Gastroesophageal sphincter (tissue), 4 donors: ENCODE measurements around the gene RAP1GDS1. TPM values are rescaled to one million over a fixed set of nuclear protein-coding genes. Genes with fewer than 3 reads are reported as not detected.
A peak's percentile ranks its signal among the peaks of the same experiment; 100 is the strongest.

Experiments used
- ATAC-seq: fragments of 150-250 bp; one replicate; pipeline ENCODE4 v1.9.1; 2016; ENCODE audit warnings: mild to moderate bottlenecking, moderate library complexity
- H3K27ac ChIP-seq, 4 donors: fragments of 200-600 bp; sonication (generic) in 3 of 4; 1 replicate in 3 of 4; 2 replicates in 1 of 4; pipeline ENCODE4 v1.5.1; 2016 to 2019
- H3K27me3 ChIP-seq: fragments of 200-600 bp; sonication (generic); one replicate; pipeline ENCODE4 v1.5.1; 2019
- H3K36me3 ChIP-seq, 2 donors: fragments of 200-600 bp; sonication (generic); one replicate each; pipeline ENCODE4 v1.5.1; 2019; ENCODE audit warnings: control low read depth in 1 of 2
- H3K4me1 ChIP-seq, 3 donors: fragments of 200-600 bp; sonication (generic); 1 replicate in 2 of 3; 2 replicates in 1 of 3; pipeline ENCODE4 v1.5.1; 2016 to 2019; ENCODE audit warnings: control low read depth in 2 of 3
- H3K4me3 ChIP-seq, 2 donors: fragments of 200-600 bp; sonication (generic); one replicate each; pipeline ENCODE4 v1.5.1; 2019; ENCODE audit warnings: mild to moderate bottlenecking in 1 of 2, moderate library complexity in 1 of 2
- H3K9me3 ChIP-seq, 3 donors: fragments of 200-600 bp; sonication (generic); one replicate each; pipeline ENCODE4 v1.5.1; 2017 to 2019; ENCODE audit warnings: control low read depth in 2 of 3
- EP300 ChIP-seq: sonication (generic); formaldehyde crosslinking; IDR thresholded peaks from one replicate; pipeline ENCODE4 v1.6.1; 2017; ENCODE audit warnings: antibody characterized with exemption, mild to moderate bottlenecking
- POLR2A ChIP-seq, 2 donors: fragments of 450-650 bp; IDR thresholded peaks; one replicate each; pipeline ENCODE4 v1.6.1; 2017; ENCODE audit warnings: antibody characterized with exemption in 2 of 2, mild to moderate bottlenecking in 2 of 2, moderate library complexity in 1 of 2
- POLR2AphosphoS5 ChIP-seq: sonication (generic); formaldehyde crosslinking; IDR thresholded peaks from one replicate; pipeline ENCODE4 v1.6.1; 2017; ENCODE audit warnings: antibody characterized with exemption
- WGBS, 2 donors: methylation state at CpG; one replicate each; pipeline ENCODE4 v1.1.5; 2018; ENCODE audit warnings: low coverage in 1 of 2; 5-methylcytosine and 5-hydroxymethylcytosine counted together
- total RNA-seq, 4 donors: library from RNA; depleted of rRNA; stranded (reverse); fragments of >200 nt; gene quantifications; one replicate each; pipeline ENCODE4 v1.1.0, GENCODE V29; 2016
- TF ChIP-seq, protein P1 (sequence below), 4 experiments: fragments of 200-600 bp in 2 of 4; fragments of 450-650 bp in 2 of 4; sonication (generic) in 1 of 4; IDR thresholded peaks; one replicate each; pipeline ENCODE4 v1.5.1; 2017 to 2019; ENCODE audit warnings: antibody characterized with exemption in 4 of 4, mild to moderate bottlenecking in 2 of 4, moderate library complexity in 2 of 4

The RAP1GDS1 gene
- total RNA-seq, 4 donors from 2014 or later, result 30.9 to 46.1 (median 40.5) TPM

DNA sequence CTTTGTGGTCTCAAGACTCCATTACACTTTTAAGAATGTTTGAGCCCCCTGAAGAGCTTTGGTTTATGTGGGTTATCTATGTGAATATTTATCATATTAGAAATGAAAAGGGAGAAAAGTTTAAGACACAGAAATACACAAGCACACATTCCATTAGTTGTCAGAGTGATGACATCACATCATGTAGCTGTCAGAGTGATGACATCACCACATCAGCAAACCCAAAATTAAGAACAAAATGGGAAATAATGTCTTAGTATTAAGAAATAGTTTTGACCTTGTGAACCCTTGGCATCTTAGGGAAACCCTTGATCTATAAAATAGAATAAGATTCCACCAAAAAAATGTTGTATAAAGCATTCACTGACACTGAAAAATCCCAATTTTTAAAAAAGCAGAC is 201.3 kb downstream of the RAP1GDS1 start:
- no peaks in the 10 kb centered on the region for H3K27me3 ChIP-seq
- H3K9me3 ChIP-seq, result no peaks in the 10 kb centered on the region
- peaks cover 0 to 5% (median 0%) of the 10 kb centered on the region in 3 donors for H3K4me1 ChIP-seq
- H3K27ac ChIP-seq, result no peak overlapping the region
- H3K4me3 ChIP-seq, result no peak overlapping the region
- TF ChIP-seq EP300 (no peak), POLR2AphosphoS5 (no peak), POLR2A (IDR thresholded peaks at IDR 0.05) (no peak)
- TF ChIP-seq, protein P1, sequence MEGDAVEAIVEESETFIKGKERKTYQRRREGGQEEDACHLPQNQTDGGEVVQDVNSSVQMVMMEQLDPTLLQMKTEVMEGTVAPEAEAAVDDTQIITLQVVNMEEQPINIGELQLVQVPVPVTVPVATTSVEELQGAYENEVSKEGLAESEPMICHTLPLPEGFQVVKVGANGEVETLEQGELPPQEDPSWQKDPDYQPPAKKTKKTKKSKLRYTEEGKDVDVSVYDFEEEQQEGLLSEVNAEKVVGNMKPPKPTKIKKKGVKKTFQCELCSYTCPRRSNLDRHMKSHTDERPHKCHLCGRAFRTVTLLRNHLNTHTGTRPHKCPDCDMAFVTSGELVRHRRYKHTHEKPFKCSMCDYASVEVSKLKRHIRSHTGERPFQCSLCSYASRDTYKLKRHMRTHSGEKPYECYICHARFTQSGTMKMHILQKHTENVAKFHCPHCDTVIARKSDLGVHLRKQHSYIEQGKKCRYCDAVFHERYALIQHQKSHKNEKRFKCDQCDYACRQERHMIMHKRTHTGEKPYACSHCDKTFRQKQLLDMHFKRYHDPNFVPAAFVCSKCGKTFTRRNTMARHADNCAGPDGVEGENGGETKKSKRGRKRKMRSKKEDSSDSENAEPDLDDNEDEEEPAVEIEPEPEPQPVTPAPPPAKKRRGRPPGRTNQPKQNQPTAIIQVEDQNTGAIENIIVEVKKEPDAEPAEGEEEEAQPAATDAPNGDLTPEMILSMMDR (IDR thresholded peaks at IDR 0.05), result no peak
- no peaks in the 10 kb centered on the region for H3K36me3 ChIP-seq
- ATAC-seq, result no peak

DNA sequence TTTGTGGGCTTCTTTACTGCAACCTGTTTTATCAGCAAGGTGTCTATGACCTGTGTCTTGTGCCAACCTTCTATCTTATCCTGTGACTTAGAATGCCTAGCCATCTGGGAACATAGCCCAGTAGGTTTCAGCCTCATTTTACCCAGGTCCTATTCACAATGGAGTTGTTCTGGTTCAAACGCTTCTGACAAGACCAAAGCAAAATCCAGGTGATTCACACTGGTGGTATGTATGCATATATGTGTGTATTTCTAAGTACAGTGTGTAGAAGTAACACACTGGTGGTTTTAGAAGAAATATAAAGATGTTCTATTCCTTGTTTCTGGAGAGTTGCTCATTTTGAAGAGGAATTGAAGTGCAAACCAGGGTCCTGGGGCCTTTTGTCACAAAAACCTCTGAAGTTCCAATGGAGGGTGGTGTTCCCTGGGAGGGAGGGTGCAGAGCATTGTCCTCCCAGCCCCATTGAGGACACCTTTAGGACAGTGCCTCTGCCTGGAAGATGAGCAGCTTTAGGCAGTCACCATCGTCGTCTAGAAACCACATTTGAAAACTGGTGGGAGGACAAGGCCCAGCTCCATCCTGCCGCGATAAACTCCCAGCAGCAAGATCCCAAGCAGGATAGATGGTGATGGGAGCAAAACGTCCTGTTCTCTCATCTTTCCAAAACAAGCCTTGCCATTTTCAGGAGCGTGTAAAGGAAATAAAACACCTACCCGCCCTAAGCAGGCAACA is 205.8 kb downstream of the RAP1GDS1 start:
- H3K27me3 ChIP-seq, result no peaks in the 10 kb centered on the region
- peaks cover 0 to 3% of the 10 kb centered on the region in 2 donors for H3K36me3 ChIP-seq
- no peak overlapping the region for H3K4me3 ChIP-seq
- WGBS, 2 donors, result 35 to 80% methylated on average over 1 to 7 of the region's 8 CpGs
- no peak overlapping the region for H3K27ac ChIP-seq
- H3K9me3 ChIP-seq, result no peaks in the 10 kb centered on the region
- H3K4me1 ChIP-seq, result peaks cover 0 to 21% (median 0%) of the 10 kb centered on the region in 3 donors
- TF ChIP-seq, protein P1 (IDR thresholded peaks at IDR 0.05), result no peak
- no peak for TF ChIP-seq POLR2A (IDR thresholded peaks at IDR 0.05)
- no peak for TF ChIP-seq POLR2AphosphoS5
- TF ChIP-seq EP300, result no peak
- ATAC-seq, result no peak

DNA sequence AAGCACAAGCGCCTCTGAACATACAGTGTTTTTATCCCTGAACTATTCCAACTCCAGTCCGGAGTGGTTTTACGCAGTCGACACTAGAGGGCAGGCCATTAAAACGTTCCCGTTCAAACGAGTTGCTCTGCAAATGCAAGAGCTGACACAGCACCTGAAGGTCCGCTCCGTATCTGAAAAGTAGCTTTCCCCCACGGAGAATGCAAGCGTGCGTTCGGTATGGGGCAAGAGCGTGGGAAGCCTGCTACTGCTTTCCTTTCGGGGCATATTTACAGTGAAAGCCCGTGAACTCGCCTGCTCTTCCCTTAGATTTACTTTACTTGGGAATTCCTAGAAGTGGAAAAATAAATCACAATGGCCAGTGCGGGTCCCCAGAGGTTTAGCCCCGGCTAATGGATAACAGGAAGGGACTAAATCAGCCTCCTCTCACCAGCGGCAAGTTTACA is 206.5 kb downstream of the RAP1GDS1 start:
- ATAC-seq, result peak; percentile 83
- 2 to 3% methylated on average over 12 to 18 of the region's 20 CpGs for WGBS, 2 donors
- H3K4me1 ChIP-seq, result peaks cover 0 to 21% (median 0%) of the 10 kb centered on the region in 3 donors
- peaks cover 0 to 6% of the 10 kb centered on the region in 2 donors for H3K36me3 ChIP-seq
- no peak for TF ChIP-seq POLR2AphosphoS5
- TF ChIP-seq POLR2A (IDR thresholded peaks at IDR 0.05), result no peak
- TF ChIP-seq, protein P1 (IDR thresholded peaks at IDR 0.05), result peak; percentile 68 to 86 (median 76)
- TF ChIP-seq EP300, result no peak
- no peaks in the 10 kb centered on the region for H3K9me3 ChIP-seq
- no peak overlapping the region for H3K27ac ChIP-seq
- H3K27me3 ChIP-seq, result no peaks in the 10 kb centered on the region
- H3K4me3 ChIP-seq, result peak overlapping the region; percentile 43 to 47

DNA sequence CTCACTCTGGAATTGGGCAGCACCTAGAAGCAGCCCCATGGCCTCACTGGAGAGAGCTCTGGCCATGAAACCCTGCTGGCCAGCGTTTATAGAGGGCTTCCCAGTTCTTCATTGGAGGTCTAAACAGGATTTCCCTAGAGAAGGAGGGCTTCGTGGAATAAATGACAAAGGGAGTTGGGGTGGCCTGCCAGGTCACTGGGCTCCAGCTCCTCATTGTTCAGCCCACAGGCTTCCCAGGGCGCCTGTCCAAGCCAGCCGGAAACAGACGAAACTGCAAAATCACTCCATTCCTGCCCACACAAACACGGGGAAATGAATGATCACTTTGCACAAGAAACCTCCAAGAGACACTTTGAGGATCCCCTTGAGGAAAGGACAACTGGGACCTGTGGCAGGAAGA is 207.5 kb downstream of the RAP1GDS1 start:
- WGBS, 2 donors, result 17% methylated on average over 4 of the region's 6 CpGs; no CpG with 5 or more reads in 1 of the 2 donors
- Histone ChIP-seq H3K36me3 (peaks cover 0 to 6% of the 10 kb centered on the region in 2 donors), H3K27me3 (no peaks in the 10 kb centered on the region), H3K9me3 (no peaks in the 10 kb centered on the region), H3K4me1 (peaks cover 0 to 21% (median 0%) of the 10 kb centered on the region in 3 donors), H3K27ac (peak overlapping the region in 2 of 4 donors; percentile 3 to 8), H3K4me3 (no peak overlapping the region)
- ATAC-seq, result no peak
- TF ChIP-seq EP300, result no peak
- TF ChIP-seq, protein P1 (IDR thresholded peaks at IDR 0.05), result no peak
- TF ChIP-seq POLR2A (IDR thresholded peaks at IDR 0.05), result no peak
- no peak for TF ChIP-seq POLR2AphosphoS5

DNA sequence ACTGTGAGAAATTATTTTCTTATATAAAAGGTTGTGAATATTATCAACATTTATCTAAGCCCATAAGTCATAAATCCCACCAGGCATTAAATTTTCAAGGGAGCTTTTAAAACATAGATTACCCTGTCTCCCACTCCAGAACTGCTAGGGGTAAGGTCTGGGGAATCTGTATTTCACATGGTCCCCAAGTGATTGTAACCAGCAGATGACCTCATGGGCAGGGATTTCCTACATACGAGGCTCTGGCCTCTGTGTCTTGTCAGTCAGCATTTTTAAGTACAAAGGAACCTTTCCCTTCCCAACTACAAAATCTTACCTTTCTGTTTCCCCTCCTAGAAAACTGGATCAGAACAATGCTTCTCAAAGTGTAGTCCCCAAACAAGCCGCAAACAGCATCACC is 208.6 kb downstream of the RAP1GDS1 start:
- H3K4me1 ChIP-seq, result peaks cover 0 to 21% (median 0%) of the 10 kb centered on the region in 3 donors
- H3K36me3 ChIP-seq, result peaks cover 0 to 6% of the 10 kb centered on the region in 2 donors
- H3K27me3 ChIP-seq, result no peaks in the 10 kb centered on the region
- WGBS, 2 donors, result 68 to 75% methylated on average over 2 of the region's 2 CpGs
- H3K4me3 ChIP-seq, result no peak overlapping the region
- H3K9me3 ChIP-seq, result no peaks in the 10 kb centered on the region
- ATAC-seq, result no peak
- no peak overlapping the region for H3K27ac ChIP-seq
- no peak for TF ChIP-seq POLR2AphosphoS5
- TF ChIP-seq, protein P1 (IDR thresholded peaks at IDR 0.05), result no peak
- no peak for TF ChIP-seq POLR2A (IDR thresholded peaks at IDR 0.05)
- no peak for TF ChIP-seq EP300
